ENCODE data around the gene TSPEAR.

DNA sequence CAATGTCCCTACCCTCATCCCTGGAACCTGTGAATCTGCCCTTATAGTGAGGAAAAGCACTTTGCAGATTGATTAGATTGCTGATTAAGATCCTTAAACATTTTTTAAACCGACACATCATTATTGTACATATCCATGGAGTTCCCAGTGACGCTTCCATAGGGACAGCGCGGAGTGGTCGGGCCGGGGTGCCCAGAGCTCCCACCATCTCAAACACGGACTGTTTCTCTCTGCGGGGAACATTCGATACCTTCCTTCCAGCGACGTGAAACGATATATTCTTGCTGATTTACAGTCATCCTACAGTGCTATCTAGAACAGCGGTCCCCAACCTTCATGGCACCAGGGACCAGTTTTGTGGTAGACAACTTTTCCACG lies 10.4 kb downstream of the TSPEAR start:
- TF ChIP-seq, protein P1, sequence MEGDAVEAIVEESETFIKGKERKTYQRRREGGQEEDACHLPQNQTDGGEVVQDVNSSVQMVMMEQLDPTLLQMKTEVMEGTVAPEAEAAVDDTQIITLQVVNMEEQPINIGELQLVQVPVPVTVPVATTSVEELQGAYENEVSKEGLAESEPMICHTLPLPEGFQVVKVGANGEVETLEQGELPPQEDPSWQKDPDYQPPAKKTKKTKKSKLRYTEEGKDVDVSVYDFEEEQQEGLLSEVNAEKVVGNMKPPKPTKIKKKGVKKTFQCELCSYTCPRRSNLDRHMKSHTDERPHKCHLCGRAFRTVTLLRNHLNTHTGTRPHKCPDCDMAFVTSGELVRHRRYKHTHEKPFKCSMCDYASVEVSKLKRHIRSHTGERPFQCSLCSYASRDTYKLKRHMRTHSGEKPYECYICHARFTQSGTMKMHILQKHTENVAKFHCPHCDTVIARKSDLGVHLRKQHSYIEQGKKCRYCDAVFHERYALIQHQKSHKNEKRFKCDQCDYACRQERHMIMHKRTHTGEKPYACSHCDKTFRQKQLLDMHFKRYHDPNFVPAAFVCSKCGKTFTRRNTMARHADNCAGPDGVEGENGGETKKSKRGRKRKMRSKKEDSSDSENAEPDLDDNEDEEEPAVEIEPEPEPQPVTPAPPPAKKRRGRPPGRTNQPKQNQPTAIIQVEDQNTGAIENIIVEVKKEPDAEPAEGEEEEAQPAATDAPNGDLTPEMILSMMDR (IDR thresholded peaks at IDR 0.05): no peak
- TF ChIP-seq POLR2A (IDR thresholded peaks at IDR 0.05): no peak

All from right lobe of liver (tissue), 4 donors.